Osteoblast (primary cell): ENCODE data around the gene WDTC1. TPM values are rescaled to one million over a fixed set of nuclear protein-coding genes. Genes with fewer than 3 reads are reported as not detected.
A peak's percentile ranks its signal among the peaks of the same experiment; 100 is the strongest.

ENCODE experiments used
- DNase-seq: peaks from one replicate; pipeline ENCODE4 v3.0.0; 2011; ENCODE audit warnings: low spot score, mixed read lengths; ENCODE audit not compliant: insufficient read length; ENCODE audit errors: missing footprints
- H2AFZ ChIP-seq: 2 replicates; pipeline ENCODE4 v1.6.0; 2011; ENCODE audit warnings: mild to moderate bottlenecking, low read length
- H3K27ac ChIP-seq: 2 replicates; pipeline ENCODE4 v1.5.1; 2011; ENCODE audit warnings: mild to moderate bottlenecking, low read depth, low read length, moderate library complexity
- H3K27me3 ChIP-seq: 2 replicates; pipeline ENCODE4 v1.6.0; 2012; ENCODE audit warnings: mild to moderate bottlenecking, control low read depth, inconsistent platforms, low read length, moderate library complexity; ENCODE audit not compliant: insufficient read depth
- H3K36me3 ChIP-seq: 2 replicates; pipeline ENCODE4 v1.5.1; 2011; ENCODE audit warnings: mild to moderate bottlenecking, low read length, control low read depth, moderate library complexity; ENCODE audit not compliant: insufficient read depth
- H3K4me1 ChIP-seq: 2 replicates; pipeline ENCODE4 v1.5.1; 2011; ENCODE audit warnings: mild to moderate bottlenecking, low read length, control low read depth, moderate library complexity; ENCODE audit not compliant: insufficient read depth
- H3K4me2 ChIP-seq: 2 replicates; pipeline ENCODE4 v1.6.0; 2011; ENCODE audit warnings: mild to moderate bottlenecking, low read length; ENCODE audit not compliant: insufficient read depth
- H3K4me3 ChIP-seq: fragments of 200-600 bp; sonication (generic); 3 replicates; pipeline ENCODE4 v1.5.1; 2012; ENCODE audit warnings: mild to moderate bottlenecking, low read length, inconsistent platforms; ENCODE audit not compliant: insufficient read depth
- H3K79me2 ChIP-seq: 2 replicates; pipeline ENCODE4 v1.6.0; 2012; ENCODE audit warnings: mild to moderate bottlenecking, low read length, control low read depth, inconsistent platforms; ENCODE audit not compliant: insufficient read depth
- H3K9me3 ChIP-seq: 2 replicates; pipeline ENCODE4 v1.5.1; 2011; ENCODE audit warnings: low read depth, low read length, control low read depth
- H4K20me1 ChIP-seq: 2 replicates; pipeline ENCODE4 v1.6.0; 2012; ENCODE audit warnings: mild to moderate bottlenecking, low read length, control low read depth; ENCODE audit not compliant: insufficient read depth
- total RNA-seq: library from RNA; depleted of rRNA; stranded (reverse); fragments of >200 nt; gene quantifications from 2 replicates; pipeline ENCODE4 v1.2.3, GENCODE V29; 2012
- TF ChIP-seq, protein P1 (sequence below): IDR thresholded peaks from 2 replicates; pipeline ENCODE4 v1.5.1; 2011; ENCODE audit warnings: mild to moderate bottlenecking, low read depth, low read length, moderate library complexity; ENCODE audit errors: extremely low read depth

The WDTC1 gene
- total RNA-seq, 1 donor = 34.4 TPM

- H4K20me1 ChIP-seq = no peaks in the 10 kb centered on the region
- H3K4me1 ChIP-seq = peaks cover 2% of the 10 kb centered on the region
- DNase-seq = peak; percentile 93
- peak overlapping the region; percentile 22 for H2AFZ ChIP-seq
- H3K36me3 ChIP-seq = no peaks in the 10 kb centered on the region
- no peaks in the 10 kb centered on the region for H3K27me3 ChIP-seq
- H3K4me3 ChIP-seq = peak overlapping the region; percentile 65
- TF ChIP-seq, protein P1, sequence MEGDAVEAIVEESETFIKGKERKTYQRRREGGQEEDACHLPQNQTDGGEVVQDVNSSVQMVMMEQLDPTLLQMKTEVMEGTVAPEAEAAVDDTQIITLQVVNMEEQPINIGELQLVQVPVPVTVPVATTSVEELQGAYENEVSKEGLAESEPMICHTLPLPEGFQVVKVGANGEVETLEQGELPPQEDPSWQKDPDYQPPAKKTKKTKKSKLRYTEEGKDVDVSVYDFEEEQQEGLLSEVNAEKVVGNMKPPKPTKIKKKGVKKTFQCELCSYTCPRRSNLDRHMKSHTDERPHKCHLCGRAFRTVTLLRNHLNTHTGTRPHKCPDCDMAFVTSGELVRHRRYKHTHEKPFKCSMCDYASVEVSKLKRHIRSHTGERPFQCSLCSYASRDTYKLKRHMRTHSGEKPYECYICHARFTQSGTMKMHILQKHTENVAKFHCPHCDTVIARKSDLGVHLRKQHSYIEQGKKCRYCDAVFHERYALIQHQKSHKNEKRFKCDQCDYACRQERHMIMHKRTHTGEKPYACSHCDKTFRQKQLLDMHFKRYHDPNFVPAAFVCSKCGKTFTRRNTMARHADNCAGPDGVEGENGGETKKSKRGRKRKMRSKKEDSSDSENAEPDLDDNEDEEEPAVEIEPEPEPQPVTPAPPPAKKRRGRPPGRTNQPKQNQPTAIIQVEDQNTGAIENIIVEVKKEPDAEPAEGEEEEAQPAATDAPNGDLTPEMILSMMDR = no peak
- H3K79me2 ChIP-seq = no peaks in the 10 kb centered on the region
- peak overlapping the region; percentile 67 for H3K4me2 ChIP-seq
- H3K9me3 ChIP-seq = no peaks in the 10 kb centered on the region
- no peak overlapping the region for H3K27ac ChIP-seq
Measured at GRCh38 chr1:27348861-27349783, 114.7 kb downstream of the WDTC1 start.

- Histone ChIP-seq H3K36me3 (peaks cover 2% of the 10 kb centered on the region), H2AFZ (peak overlapping the region; percentile 41), H3K27me3 (no peaks in the 10 kb centered on the region), H3K79me2 (no peaks in the 10 kb centered on the region), H4K20me1 (no peaks in the 10 kb centered on the region), H3K9me3 (no peaks in the 10 kb centered on the region), H3K4me3 (peak overlapping the region; percentile 65), H3K4me1 (peaks cover 2% of the 10 kb centered on the region), H3K4me2 (peak overlapping the region; percentile 67), H3K27ac (no peak overlapping the region)
- DNase-seq = peak; percentile 99
- TF ChIP-seq, protein P1 = no peak
Measured at GRCh38 chr1:27349784-27350662, 115.6 kb downstream of the WDTC1 start.

GRCh38 chr1:27350663-27351540, 116.5 kb downstream of the WDTC1 start:
- Histone ChIP-seq H4K20me1 (no peaks in the 10 kb centered on the region), H3K9me3 (no peaks in the 10 kb centered on the region), H3K4me2 (peak overlapping the region; percentile 9), H2AFZ (no peak overlapping the region), H3K4me3 (no peak overlapping the region), H3K27ac (no peak overlapping the region), H3K4me1 (peaks cover 2% of the 10 kb centered on the region), H3K27me3 (no peaks in the 10 kb centered on the region), H3K36me3 (peaks cover 10% of the 10 kb centered on the region), H3K79me2 (no peaks in the 10 kb centered on the region)
- TF ChIP-seq, protein P1 = no peak
- DNase-seq = peak; percentile 87
